HEK293 (cell line): Measurements from ENCODE around the gene NKPD1.

Source experiments
- ATF2 ChIP-seq: fragments of 450-650 bp; formaldehyde crosslinking; IDR thresholded peaks from 2 replicates; pipeline ENCODE4 v1.5.1; 2016; ENCODE audit warnings: missing biosample characterization, missing genetic modification characterization, low read depth
- GLIS2 ChIP-seq: fragments of 450-650 bp; formaldehyde crosslinking; IDR thresholded peaks from 2 replicates; pipeline ENCODE4 v1.5.1; 2016; ENCODE audit warnings: missing biosample characterization, missing genetic modification characterization
- HIC1 ChIP-seq: fragments of 450-650 bp; formaldehyde crosslinking; IDR thresholded peaks from 2 replicates; pipeline ENCODE4 v1.5.1; 2016; ENCODE audit warnings: missing biosample characterization, missing genetic modification characterization
- INSM2 ChIP-seq: fragments of 450-650 bp; formaldehyde crosslinking; IDR thresholded peaks from 2 replicates; pipeline ENCODE4 v1.5.1; 2016; ENCODE audit warnings: missing biosample characterization, missing genetic modification characterization
- KLF10 ChIP-seq: fragments of 450-650 bp; IDR thresholded peaks from 2 replicates; pipeline ENCODE4 v1.5.1; 2018; ENCODE audit warnings: missing biosample characterization, mild to moderate bottlenecking, missing genetic modification characterization
- PBX3 ChIP-seq: sonication (generic); formaldehyde crosslinking; IDR thresholded peaks from 2 replicates; pipeline ENCODE4 v1.8.1; 2022; ENCODE audit warnings: mild to moderate bottlenecking, moderate library complexity, missing genetic modification reagents
- PRDM1 ChIP-seq: fragments of 450-650 bp; formaldehyde crosslinking; IDR thresholded peaks from 2 replicates; pipeline ENCODE4; 2016; ENCODE audit warnings: missing biosample characterization, missing genetic modification characterization
- ZBTB11 ChIP-seq: fragments of 450-650 bp; formaldehyde crosslinking; conservative IDR thresholded peaks from 2 replicates; pipeline ENCODE4 v1.5.1; 2016; ENCODE audit warnings: low read depth, missing biosample characterization, missing genetic modification characterization
- ZBTB7A ChIP-seq: fragments of 450-650 bp; formaldehyde crosslinking; IDR thresholded peaks from 2 replicates; pipeline ENCODE4 v1.5.1; 2016; ENCODE audit warnings: low read depth, missing biosample characterization, missing genetic modification characterization
- ZNF10 ChIP-seq: fragments of 450-650 bp; formaldehyde crosslinking; IDR thresholded peaks from 2 replicates; pipeline ENCODE4 v1.5.1; 2017; ENCODE audit warnings: missing biosample characterization, missing genetic modification characterization
- ZNF148 ChIP-seq: fragments of 450-650 bp; formaldehyde crosslinking; IDR thresholded peaks from 2 replicates; pipeline ENCODE4 v1.5.0; 2017; ENCODE audit warnings: missing biosample characterization, missing genetic modification characterization, borderline replicate concordance
- ZNF311 ChIP-seq: fragments of 450-650 bp; formaldehyde crosslinking; IDR thresholded peaks from 2 replicates; pipeline ENCODE4 v1.5.1; 2017; ENCODE audit warnings: missing biosample characterization, missing genetic modification characterization, borderline replicate concordance
- ZNF580 ChIP-seq: fragments of 450-650 bp; formaldehyde crosslinking; IDR thresholded peaks from 2 replicates; pipeline ENCODE4 v1.5.1; 2016; ENCODE audit warnings: missing biosample characterization, missing genetic modification characterization
- ZNF623 ChIP-seq: fragments of 450-650 bp; formaldehyde crosslinking; IDR thresholded peaks from 2 replicates; pipeline ENCODE4 v1.5.1; 2016; ENCODE audit warnings: missing biosample characterization, missing genetic modification characterization
- ZNF624 ChIP-seq: fragments of 450-650 bp; formaldehyde crosslinking; IDR thresholded peaks from 2 replicates; pipeline ENCODE4 v1.5.1; 2017; ENCODE audit warnings: missing biosample characterization, missing genetic modification characterization
- ZNF645 ChIP-seq: fragments of 450-650 bp; formaldehyde crosslinking; IDR thresholded peaks from 2 replicates; pipeline ENCODE4; 2016; ENCODE audit warnings: missing biosample characterization, missing genetic modification characterization
- ZNF658 ChIP-seq: fragments of 450-650 bp; formaldehyde crosslinking; IDR thresholded peaks from 2 replicates; pipeline ENCODE4; 2016; ENCODE audit warnings: missing biosample characterization, missing genetic modification characterization
- ZNF792 ChIP-seq: fragments of 450-650 bp; formaldehyde crosslinking; IDR thresholded peaks from 2 replicates; pipeline ENCODE4 v1.5.1; 2016; ENCODE audit warnings: missing biosample characterization, missing genetic modification characterization

The NKPD1 gene

GRCh38 chr19:45178262-45179071, 17.7 kb upstream of the NKPD1 start, which contains the start of gene BLOC1S3 (continued):
- TF ChIP-seq ATF2 (tag by site-specific recombination), result no peak
- TF ChIP-seq ZNF580 (tag by site-specific recombination), result no peak
- TF ChIP-seq INSM2 (tag by site-specific recombination), result no peak
- no peak for TF ChIP-seq ZNF658 (tag by site-specific recombination)
- TF ChIP-seq PBX3 (CRISPR knock-in tag), result no peak
- no peak for TF ChIP-seq ZBTB7A (tag by site-specific recombination)
- TF ChIP-seq ZNF148 (tag by site-specific recombination), result no peak
- TF ChIP-seq HIC1 (tag by site-specific recombination), result no peak
- peak; percentile 41 for TF ChIP-seq KLF10 (tag by site-specific recombination)
- TF ChIP-seq PRDM1 (tag by site-specific recombination), result no peak
- no peak for TF ChIP-seq ZNF623
- no peak for TF ChIP-seq ZNF311 (tag by site-specific recombination)
- TF ChIP-seq GLIS2 (tag by site-specific recombination), result peak; percentile 55; the same call in 1 of the 2 replicates
- TF ChIP-seq ZNF645 (tag by site-specific recombination), result no peak
- no peak for TF ChIP-seq ZNF624 (tag by site-specific recombination)
- 0 out of 2 replicates have a peak, but pooled peaks have one; percentile 10 for TF ChIP-seq ZBTB11
- 0 out of 2 replicates have a peak, but pooled peaks have one; percentile 13 for TF ChIP-seq ZNF10 (tag by site-specific recombination)
- no peak for TF ChIP-seq ZNF792
